IPS-15b (cell line): ENCODE measurements around the gene CALML4.
"Not testable (repeated sequence)": the region's sequence is repeated elsewhere in the genome, so short reads cannot be mapped to it uniquely, and the experiment has no call there.

Experiments
- H3K27me3 ChIP-seq: one replicate; pipeline ENCODE4 v1.6.1; 2013; ENCODE audit warnings: low read length; ENCODE audit not compliant: control insufficient read depth, insufficient read depth
- H3K36me3 ChIP-seq: one replicate; pipeline ENCODE4 v1.6.1; 2013; ENCODE audit warnings: low read length; ENCODE audit not compliant: control insufficient read depth, insufficient read depth
- H3K4me1 ChIP-seq: one replicate; pipeline ENCODE4 v1.6.1; 2013; ENCODE audit warnings: mild to moderate bottlenecking, low read length; ENCODE audit not compliant: control insufficient read depth, insufficient read depth
- H3K4me3 ChIP-seq: one replicate; pipeline ENCODE4 v1.5.1; 2013; ENCODE audit warnings: low read depth, low read length
- H3K9ac ChIP-seq: one replicate; pipeline ENCODE4 v1.6.1; 2013; ENCODE audit warnings: low read depth, mild to moderate bottlenecking, low read length
- H3K9me3 ChIP-seq: one replicate; pipeline ENCODE4 v1.6.1; 2013; ENCODE audit warnings: mild to moderate bottlenecking, low read length; ENCODE audit not compliant: control insufficient read depth, insufficient read depth

The CALML4 gene, protein sequence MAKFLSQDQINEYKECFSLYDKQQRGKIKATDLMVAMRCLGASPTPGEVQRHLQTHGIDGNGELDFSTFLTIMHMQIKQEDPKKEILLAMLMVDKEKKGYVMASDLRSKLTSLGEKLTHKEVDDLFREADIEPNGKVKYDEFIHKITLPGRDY

DNA sequence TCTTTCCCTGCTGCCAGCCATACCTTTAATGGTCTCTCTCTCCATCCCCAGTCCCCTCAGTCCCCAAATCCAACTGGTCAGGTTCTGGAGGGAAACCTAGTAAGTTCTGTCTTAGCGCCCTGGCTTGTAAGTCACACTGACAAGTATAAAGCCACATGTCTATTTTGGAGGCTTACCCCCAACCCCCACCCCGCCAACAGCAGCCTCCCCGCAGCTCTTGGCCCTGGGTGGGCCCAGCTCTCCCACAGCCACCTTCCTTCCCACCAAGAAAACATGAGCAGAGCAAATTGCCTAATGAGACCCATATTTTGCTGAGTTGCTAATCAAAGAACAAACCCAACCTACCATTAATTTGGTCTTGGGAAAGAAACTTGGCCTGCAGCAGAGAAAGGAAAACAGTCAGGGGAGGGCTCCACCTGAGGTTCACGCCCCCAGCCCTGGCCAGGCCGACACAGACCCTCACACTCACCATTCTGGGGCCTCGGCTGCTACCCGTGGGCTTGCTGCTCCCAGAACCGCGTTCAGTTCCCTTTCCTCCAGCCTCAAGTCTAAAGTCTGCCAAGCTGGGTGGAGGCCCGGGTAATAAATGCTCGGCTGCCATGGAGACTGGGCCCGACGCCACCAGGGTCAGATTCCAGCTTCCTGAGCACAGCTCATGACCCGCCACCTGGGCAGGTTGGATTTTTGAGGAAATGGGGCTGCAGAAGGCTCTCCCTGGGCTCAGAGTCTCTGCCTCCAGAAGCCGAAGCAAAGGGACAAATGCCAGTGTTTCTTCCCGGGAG lies at the start of gene CALML4:
Gene CALML4 (minus strand): TSS at position 557 of the 782 bp plus-strand sequence. CDS start 85 bp downstream, at position 472.
- no peaks in the 10 kb centered on the region for H3K9me3 ChIP-seq
- no peak within 1 kb of the TSS for H3K9ac ChIP-seq
- peaks cover 6% of the 10 kb centered on the region for H3K36me3 ChIP-seq
- H3K4me3 ChIP-seq = no peak within 1 kb of the TSS
- no peaks in the 10 kb centered on the region for H3K27me3 ChIP-seq
- peaks cover 20% of the 10 kb centered on the region for H3K4me1 ChIP-seq

DNA sequence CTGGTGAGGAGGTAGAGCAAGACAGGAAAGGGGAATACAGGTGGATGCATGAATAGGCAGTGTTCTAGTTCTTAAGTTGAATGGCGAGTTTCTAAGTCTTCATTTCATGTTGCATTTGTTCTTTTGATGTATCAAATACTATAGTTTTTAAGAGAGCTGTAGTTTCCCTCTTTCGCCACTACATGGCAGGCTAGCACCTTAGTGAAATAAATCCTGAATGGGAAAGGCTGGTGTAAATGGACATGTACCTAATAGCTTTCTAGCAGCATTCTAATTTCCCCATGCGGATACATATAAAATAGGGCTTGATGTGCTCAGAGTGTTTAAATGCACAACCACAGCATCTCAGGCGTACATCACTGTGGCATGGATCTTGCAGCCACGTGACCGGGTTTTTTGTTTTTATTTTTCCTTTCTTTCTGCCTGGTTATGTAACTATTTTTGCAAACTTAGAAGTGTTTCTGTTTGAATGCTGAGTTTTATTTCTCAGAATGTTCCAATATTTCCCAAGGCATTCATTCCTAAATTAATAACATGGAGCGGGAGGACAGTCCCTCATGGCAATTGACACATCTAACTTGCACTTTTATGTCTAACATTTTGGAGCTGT lies 47.9 kb upstream of the CALML4 start:
- Histone ChIP-seq H3K36me3 (no peaks in the 10 kb centered on the region), H3K27me3 (no peaks in the 10 kb centered on the region), H3K4me1 (peaks cover 4% of the 10 kb centered on the region), H3K9ac (no peak overlapping the region), H3K9me3 (no peaks in the 10 kb centered on the region), H3K4me3 (no peak overlapping the region)

DNA sequence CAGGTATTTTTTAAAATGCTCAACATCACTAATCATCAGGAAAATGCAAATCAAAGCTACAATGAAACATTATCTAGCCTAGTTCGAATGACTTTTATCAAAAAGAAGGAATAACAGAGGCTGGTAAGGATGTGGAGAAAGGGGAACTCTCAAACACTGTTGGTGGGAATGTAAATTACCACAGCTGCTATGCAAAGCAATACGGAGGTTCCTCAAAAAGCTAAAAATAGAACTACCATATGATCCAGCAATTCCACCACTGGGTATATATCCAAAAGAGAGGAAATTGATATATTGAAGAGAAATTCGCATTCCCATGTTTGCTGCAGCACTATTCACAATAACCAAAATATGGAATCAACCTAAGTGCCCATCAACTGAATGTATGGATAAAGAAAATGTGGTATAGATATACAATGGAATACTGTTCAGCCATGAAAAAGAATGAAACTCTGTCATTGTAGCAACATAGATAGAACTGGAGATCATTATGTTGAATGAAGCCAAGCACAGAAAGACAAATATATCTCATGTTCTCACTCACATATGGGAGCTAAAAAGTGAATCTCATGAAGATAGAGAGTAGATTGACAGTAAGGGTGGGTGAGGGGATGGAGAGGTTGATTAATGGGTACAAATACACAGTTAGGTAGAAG lies 44.1 kb upstream of the CALML4 start:
- Histone ChIP-seq H3K9me3 (no peaks in the 10 kb centered on the region), H3K36me3 (no peaks in the 10 kb centered on the region), H3K4me1 (no peaks in the 10 kb centered on the region), H3K9ac (no peak overlapping the region), H3K27me3 (no peaks in the 10 kb centered on the region), H3K4me3 (no peak overlapping the region)

DNA sequence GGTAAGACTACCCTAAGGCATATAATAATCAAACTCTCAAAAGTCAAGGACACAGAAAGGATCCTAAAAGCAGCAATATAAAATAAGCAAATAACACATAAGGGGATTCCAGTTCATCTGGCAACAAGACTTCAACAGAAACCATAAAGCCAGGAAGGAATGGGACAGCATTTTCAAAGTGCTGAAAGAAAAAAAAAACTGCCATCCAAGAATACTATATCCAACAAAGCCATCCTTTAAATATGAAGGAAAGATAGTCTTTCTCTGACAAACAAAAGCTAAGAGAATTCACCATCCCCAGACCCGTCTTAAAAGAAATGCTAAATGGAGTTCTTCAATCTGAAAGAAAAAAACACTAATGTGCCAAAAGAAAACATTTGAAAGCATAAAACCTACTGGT lies 39.1 kb upstream of the CALML4 start:
- Histone ChIP-seq H3K4me3 (no peak overlapping the region), H3K9me3 (no peaks in the 10 kb centered on the region), H3K27me3 (no peaks in the 10 kb centered on the region), H3K9ac (no peak overlapping the region), H3K36me3 (no peaks in the 10 kb centered on the region), H3K4me1 (no peaks in the 10 kb centered on the region)

DNA sequence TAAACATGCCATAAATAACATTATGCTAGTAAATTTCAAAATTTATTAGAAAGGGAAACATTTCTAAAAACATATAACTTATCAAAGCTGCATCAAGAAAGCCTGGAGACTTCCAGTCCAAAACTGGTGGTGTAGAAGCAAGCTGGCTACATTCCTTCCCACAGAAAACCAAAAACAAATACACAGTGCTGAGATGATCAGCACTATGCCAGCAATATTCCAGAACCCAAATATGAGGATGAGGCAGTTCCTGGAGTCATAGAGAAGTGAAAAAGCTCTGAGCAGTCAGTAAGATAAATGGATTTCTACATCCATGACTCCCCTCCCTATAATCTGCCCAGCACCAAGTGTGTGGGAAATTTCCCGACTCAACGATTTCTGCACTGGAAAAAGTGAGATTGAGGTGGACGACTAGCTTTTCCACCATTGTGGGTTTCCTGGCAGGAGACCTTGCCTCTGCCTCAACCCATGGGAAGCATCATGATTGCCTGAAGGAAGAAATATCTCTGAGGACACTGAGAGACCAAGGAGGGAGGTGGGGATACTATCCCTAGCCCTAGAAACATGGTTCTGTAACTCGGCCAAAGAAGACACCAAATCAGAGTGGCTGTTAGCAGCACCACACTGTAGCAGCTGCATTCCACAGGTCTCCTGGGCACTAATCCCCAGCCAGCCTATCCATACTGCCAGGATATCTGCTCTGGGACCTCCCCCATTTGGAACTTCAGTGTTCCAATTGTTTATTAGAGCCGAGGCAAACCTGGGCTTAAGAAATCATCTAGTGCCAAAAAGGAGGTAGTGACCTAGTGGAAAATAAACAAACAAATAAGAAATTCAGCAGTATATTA lies 36.2 kb upstream of the CALML4 start:
- Histone ChIP-seq H3K4me1 (no peaks in the 10 kb centered on the region), H3K27me3 (no peaks in the 10 kb centered on the region), H3K36me3 (no peaks in the 10 kb centered on the region), H3K9me3 (no peaks in the 10 kb centered on the region), H3K9ac (no peak overlapping the region), H3K4me3 (no peak overlapping the region)

DNA sequence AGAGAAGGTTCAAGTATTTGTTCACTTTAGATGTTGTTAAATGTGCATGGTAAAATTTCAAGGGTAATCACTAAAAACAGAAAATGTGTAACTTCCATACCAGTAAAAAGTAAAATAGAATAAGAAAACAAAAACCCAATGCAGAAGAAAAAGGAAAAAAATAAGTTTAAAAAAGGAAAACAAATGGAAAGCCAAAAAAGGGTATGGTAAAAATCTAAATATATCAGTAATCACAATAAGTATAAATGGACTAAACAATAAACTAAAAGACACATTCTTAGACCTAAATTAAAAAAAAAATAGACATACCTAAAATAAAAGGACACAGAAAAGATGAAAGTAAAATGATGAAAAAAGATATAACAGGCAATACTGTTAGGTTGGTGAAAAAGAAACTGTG lies 33.9 kb upstream of the CALML4 start:
- Histone ChIP-seq H3K36me3 (no peaks in the 10 kb centered on the region), H3K4me3 (no peak overlapping the region), H3K9ac (no peak overlapping the region), H3K9me3 (no peaks in the 10 kb centered on the region), H3K4me1 (no peaks in the 10 kb centered on the region), H3K27me3 (no peaks in the 10 kb centered on the region)

GRCh38 chr15:68235022-68235421 lies 29.9 kb upstream of the CALML4 start:
- H3K4me1 ChIP-seq = no peaks in the 10 kb centered on the region
- H3K4me3 ChIP-seq = no peak overlapping the region
- H3K27me3 ChIP-seq = no peaks in the 10 kb centered on the region
- H3K9ac ChIP-seq = no peak overlapping the region
- no peaks in the 10 kb centered on the region for H3K9me3 ChIP-seq
- no peaks in the 10 kb centered on the region for H3K36me3 ChIP-seq

- not testable (repeated sequence) for H3K4me3 ChIP-seq, H3K9me3 ChIP-seq, H3K4me1 ChIP-seq, H3K36me3 ChIP-seq, H3K27me3 ChIP-seq, H3K9ac ChIP-seq
Measured at GRCh38 chr15:68234520-68234919, 29.4 kb upstream of the CALML4 start.

DNA sequence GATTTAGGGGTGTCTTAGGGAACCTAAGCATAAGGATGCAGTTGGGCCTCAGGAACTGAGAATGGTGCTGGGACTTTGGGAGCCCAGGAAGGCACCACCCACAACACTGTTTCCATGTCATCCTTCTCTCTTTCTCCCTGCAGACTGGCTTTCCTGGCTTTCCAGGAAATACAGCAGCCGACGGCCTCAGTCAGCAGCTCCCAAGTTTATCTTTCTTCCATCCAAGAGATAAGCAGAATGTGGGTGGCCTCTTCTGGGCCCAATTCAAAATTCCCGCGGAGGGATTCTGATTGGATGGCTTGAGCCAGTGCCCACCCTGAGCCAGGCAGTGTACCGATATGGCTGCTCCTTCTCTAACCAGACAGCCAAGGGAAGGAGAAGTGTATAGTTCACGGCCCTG lies 28.9 kb upstream of the CALML4 start:
- Histone ChIP-seq H3K27me3 (no peaks in the 10 kb centered on the region), H3K4me1 (no peaks in the 10 kb centered on the region), H3K4me3 (no peak overlapping the region), H3K9me3 (no peaks in the 10 kb centered on the region), H3K9ac (no peak overlapping the region), H3K36me3 (no peaks in the 10 kb centered on the region)

DNA sequence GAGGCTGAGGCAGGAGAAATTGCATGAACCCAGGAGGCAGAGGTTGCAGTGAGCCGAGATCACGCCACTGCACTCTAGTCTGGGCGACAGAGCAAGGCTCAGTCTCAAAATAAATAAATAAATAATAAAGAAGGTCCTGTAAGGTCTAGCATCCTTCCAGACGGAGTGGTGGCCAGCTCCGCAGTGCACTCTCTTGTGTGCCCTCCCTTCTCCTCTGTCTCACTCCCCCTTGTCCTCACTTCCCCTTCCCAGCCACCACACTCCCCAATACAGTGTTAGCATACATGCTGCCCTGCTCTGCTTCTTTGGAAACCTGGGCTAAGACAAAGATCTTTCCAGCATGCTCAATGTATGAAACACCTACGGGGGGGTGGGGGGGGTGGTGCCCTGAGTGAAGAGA lies 27.8 kb upstream of the CALML4 start:
- Histone ChIP-seq H3K9ac (no peak overlapping the region), H3K4me3 (no peak overlapping the region), H3K9me3 (no peaks in the 10 kb centered on the region), H3K27me3 (no peaks in the 10 kb centered on the region), H3K4me1 (peaks cover 4% of the 10 kb centered on the region), H3K36me3 (no peaks in the 10 kb centered on the region)

- no peak overlapping the region for H3K4me3 ChIP-seq
- peaks cover 7% of the 10 kb centered on the region for H3K4me1 ChIP-seq
- H3K9ac ChIP-seq = no peak overlapping the region
- H3K27me3 ChIP-seq = no peaks in the 10 kb centered on the region
- H3K36me3 ChIP-seq = no peaks in the 10 kb centered on the region
- no peaks in the 10 kb centered on the region for H3K9me3 ChIP-seq
Measured at GRCh38 chr15:68232449-68232848, 27.3 kb upstream of the CALML4 start.
